NCI-H2227 (cell line): ENCODE measurements around the gene GRIN3A.
A peak's percentile ranks its signal among the peaks of the same experiment; 100 is the strongest.

Source experiments
- DNase-seq: peaks from one replicate; lab custom pipeline; 2025; ENCODE audit not compliant: unreplicated experiment; lab: John Stamatoyannopoulos, UW

Gene GRIN3A

GRCh38 chr9:101530076-101530711 is 208.3 kb downstream of the GRIN3A start:
- DNase-seq, result peak; percentile 64

GRCh38 chr9:101528015-101528414 is 210.4 kb downstream of the GRIN3A start:
- no peak for DNase-seq

GRCh38 chr9:101527066-101527465 is 211.4 kb downstream of the GRIN3A start:
- DNase-seq, result no peak

GRCh38 chr9:101524371-101524770 is 214.1 kb downstream of the GRIN3A start:
- DNase-seq, result no peak
